ENCODE measurements around the gene ABLIM3. TPM values are rescaled to one million over a fixed set of nuclear protein-coding genes. Genes with fewer than 3 reads are reported as not detected.

Gene ABLIM3
- total RNA-seq, 3 donors from 2014 or later: 26.3 to 61.9 (median 57.4) TPM

DNA sequence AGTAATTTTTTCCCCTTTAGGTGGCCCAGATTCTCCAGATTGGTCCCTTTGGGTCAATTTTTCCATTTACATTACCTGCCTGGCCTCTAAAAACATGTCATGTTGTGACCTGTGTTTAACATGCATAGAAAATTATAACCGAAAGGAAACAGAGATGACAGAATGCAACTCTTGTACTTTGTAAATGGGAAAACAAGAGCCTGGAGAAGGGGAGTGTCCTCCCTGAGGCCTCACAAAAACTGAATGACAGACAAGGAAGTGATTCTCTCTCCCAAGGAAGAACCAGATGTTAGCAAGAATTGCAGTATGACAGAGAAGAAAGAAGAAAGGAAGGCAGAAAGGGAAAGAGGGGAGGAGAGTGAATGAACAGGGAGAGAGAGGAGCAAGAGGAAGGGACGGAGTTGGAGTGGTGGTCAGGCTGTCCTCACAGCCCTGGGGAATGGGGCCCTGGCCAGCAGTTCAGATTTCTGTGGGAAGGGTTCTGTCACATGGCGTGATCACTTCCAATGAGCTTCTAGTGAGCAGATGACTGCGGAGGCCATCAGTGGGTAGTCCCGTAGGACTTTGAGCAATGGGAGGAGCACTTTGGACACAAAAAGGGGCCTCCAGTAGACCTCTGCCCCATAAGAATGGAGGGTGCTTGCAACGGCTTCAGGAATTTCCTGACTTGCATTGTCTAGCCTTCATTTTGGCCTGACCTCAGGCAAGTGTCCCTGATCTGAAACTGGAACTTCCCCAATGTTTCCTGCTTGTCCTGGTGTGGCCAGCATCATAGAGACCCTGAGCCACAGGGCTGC is 31.6 kb downstream of the ABLIM3 start:
- Histone ChIP-seq H3K4me1 (no peaks in the 10 kb centered on the region), H3K9me3 (no peaks in the 10 kb centered on the region), H3K27me3 (no peaks in the 10 kb centered on the region), H3K27ac (peak overlapping the region; percentile 33 to 76), H3K36me3 (no peaks in the 10 kb centered on the region), H3K4me3 (no peak overlapping the region)
- intact Hi-C loops (cut with DNase I; ENCODE audit: low total_unique reads): no loop called here
- TF ChIP-seq, protein P1, sequence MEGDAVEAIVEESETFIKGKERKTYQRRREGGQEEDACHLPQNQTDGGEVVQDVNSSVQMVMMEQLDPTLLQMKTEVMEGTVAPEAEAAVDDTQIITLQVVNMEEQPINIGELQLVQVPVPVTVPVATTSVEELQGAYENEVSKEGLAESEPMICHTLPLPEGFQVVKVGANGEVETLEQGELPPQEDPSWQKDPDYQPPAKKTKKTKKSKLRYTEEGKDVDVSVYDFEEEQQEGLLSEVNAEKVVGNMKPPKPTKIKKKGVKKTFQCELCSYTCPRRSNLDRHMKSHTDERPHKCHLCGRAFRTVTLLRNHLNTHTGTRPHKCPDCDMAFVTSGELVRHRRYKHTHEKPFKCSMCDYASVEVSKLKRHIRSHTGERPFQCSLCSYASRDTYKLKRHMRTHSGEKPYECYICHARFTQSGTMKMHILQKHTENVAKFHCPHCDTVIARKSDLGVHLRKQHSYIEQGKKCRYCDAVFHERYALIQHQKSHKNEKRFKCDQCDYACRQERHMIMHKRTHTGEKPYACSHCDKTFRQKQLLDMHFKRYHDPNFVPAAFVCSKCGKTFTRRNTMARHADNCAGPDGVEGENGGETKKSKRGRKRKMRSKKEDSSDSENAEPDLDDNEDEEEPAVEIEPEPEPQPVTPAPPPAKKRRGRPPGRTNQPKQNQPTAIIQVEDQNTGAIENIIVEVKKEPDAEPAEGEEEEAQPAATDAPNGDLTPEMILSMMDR (IDR thresholded peaks at IDR 0.05): no peak
- DNase-seq (ENCODE audit: low spot score in 2 of 2): no peak

GRCh38 chr5:149174847-149175234 is 33.5 kb downstream of the ABLIM3 start:
- DNase-seq (ENCODE audit: low spot score in 2 of 2): no peak
- peak overlapping the region; percentile 38 to 62 for H3K27ac ChIP-seq
- TF ChIP-seq, protein P1 (IDR thresholded peaks at IDR 0.05): no peak
- TF ChIP-seq POLR2A (IDR thresholded peaks at IDR 0.05) (no peak), POLR2AphosphoS5 (IDR thresholded peaks at IDR 0.05) (no peak)
- H3K4me1 ChIP-seq: no peaks in the 10 kb centered on the region
- intact Hi-C loops (cut with DNase I; ENCODE audit: low total_unique reads): no loop called here
- no peaks in the 10 kb centered on the region for H3K27me3 ChIP-seq
- no peak overlapping the region for H3K4me3 ChIP-seq
- H3K9me3 ChIP-seq: no peaks in the 10 kb centered on the region
- no peaks in the 10 kb centered on the region for H3K36me3 ChIP-seq

GRCh38 chr5:149175346-149176105 is 34.2 kb downstream of the ABLIM3 start:
- Histone ChIP-seq H3K9me3 (no peaks in the 10 kb centered on the region), H3K27me3 (no peaks in the 10 kb centered on the region), H3K27ac (peak overlapping the region; percentile 38 to 62), H3K4me3 (no peak overlapping the region), H3K36me3 (no peaks in the 10 kb centered on the region), H3K4me1 (no peaks in the 10 kb centered on the region)
- no peak for DNase-seq (ENCODE audit: low spot score in 2 of 2)
- no peak for TF ChIP-seq POLR2AphosphoS5 (IDR thresholded peaks at IDR 0.05)
- no peak for TF ChIP-seq POLR2A (IDR thresholded peaks at IDR 0.05)
- TF ChIP-seq, protein P1 (IDR thresholded peaks at IDR 0.05): no peak
- intact Hi-C loops (cut with DNase I; ENCODE audit: low total_unique reads): no loop called here

DNA sequence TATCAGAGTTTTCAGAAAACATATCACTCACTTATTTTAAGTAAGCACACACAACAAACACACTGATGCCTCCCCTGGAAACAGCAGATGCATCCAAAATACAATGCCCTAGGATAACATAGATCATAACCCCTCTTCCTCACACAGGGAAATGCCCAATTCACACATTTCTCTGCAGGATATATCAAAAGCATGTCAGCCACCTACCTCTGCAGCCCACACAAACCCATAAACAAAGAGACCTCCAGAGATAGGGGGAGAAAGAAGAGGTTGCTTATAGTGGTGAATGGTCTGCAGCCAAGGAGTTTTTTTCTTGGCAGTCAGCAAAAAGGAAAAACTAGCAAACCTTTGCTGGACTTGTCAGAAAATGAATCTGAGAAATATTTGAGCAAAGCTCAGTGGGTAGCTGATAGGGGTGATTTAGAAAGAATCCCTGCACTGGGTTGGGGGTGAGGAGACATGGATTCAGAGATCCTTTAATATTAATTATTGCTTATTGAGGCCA is 36.1 kb downstream of the ABLIM3 start:
- no peak for DNase-seq (ENCODE audit: low spot score in 2 of 2)
- Histone ChIP-seq H3K9me3 (no peaks in the 10 kb centered on the region), H3K27me3 (no peaks in the 10 kb centered on the region), H3K36me3 (no peaks in the 10 kb centered on the region), H3K27ac (no peak overlapping the region), H3K4me3 (no peak overlapping the region), H3K4me1 (no peaks in the 10 kb centered on the region)
- intact Hi-C loops (cut with DNase I; ENCODE audit: low total_unique reads): no loop called here
- no peak for TF ChIP-seq POLR2AphosphoS5 (IDR thresholded peaks at IDR 0.05)
- no peak for TF ChIP-seq POLR2A (IDR thresholded peaks at IDR 0.05)
- TF ChIP-seq, protein P1 (IDR thresholded peaks at IDR 0.05): no peak

Measured in breast epithelium (tissue), 4 donors.